ES-I3 (cell line): ENCODE data around the gene CCDC134.
"Not testable (repeated sequence)": the region's sequence is repeated elsewhere in the genome, so short reads cannot be mapped to it uniquely, and the experiment has no call there.

ENCODE experiments used
- H3K36me3 ChIP-seq: 2 replicates; pipeline ENCODE4 v1.6.1; 2013; ENCODE audit warnings: mild to moderate bottlenecking, low read length, control low read depth, moderate library complexity; ENCODE audit not compliant: insufficient read depth
- H3K4me1 ChIP-seq: 2 replicates; pipeline ENCODE4 v1.6.1; 2013; ENCODE audit warnings: mild to moderate bottlenecking, control low read depth, low read length; ENCODE audit not compliant: insufficient read depth
- H3K9ac ChIP-seq: 2 replicates; pipeline ENCODE4 v1.6.1; 2013; ENCODE audit warnings: low read depth, mild to moderate bottlenecking, low read length, moderate library complexity
- H3K9me3 ChIP-seq: 2 replicates; pipeline ENCODE4 v1.6.1; 2013; ENCODE audit warnings: mild to moderate bottlenecking, low read length, moderate library complexity; ENCODE audit not compliant: control insufficient read depth, insufficient read depth

Gene CCDC134

GRCh38 chr22:41862160-41862529, 61.7 kb downstream of the CCDC134 start:
- Histone ChIP-seq H3K9me3 (no peaks in the 10 kb centered on the region), H3K4me1 (no peaks in the 10 kb centered on the region), H3K9ac (no peak overlapping the region), H3K36me3 (no peaks in the 10 kb centered on the region; the same call in none of the 2 replicates)

- H3K4me1 ChIP-seq, result no peaks in the 10 kb centered on the region
- no peak overlapping the region for H3K9ac ChIP-seq
Measured at GRCh38 chr22:41862530-41863266, 62.2 kb downstream of the CCDC134 start.

GRCh38 chr22:41863472-41863871, 63.0 kb downstream of the CCDC134 start:
- Histone ChIP-seq H3K4me1 (no peaks in the 10 kb centered on the region), H3K9me3 (no peaks in the 10 kb centered on the region)

More at GRCh38 chr22:41862530-41863266, 62.2 kb downstream of the CCDC134 start:
- H3K36me3 ChIP-seq, result peaks cover under 1% of the 10 kb centered on the region
- H3K9me3 ChIP-seq, result no peaks in the 10 kb centered on the region

GRCh38 chr22:41868556-41868955, 68.1 kb downstream of the CCDC134 start:
- Histone ChIP-seq H3K9me3 (no peaks in the 10 kb centered on the region), H3K4me1 (no peaks in the 10 kb centered on the region), H3K9ac (no peak overlapping the region), H3K36me3 (peaks cover 26% of the 10 kb centered on the region)

More at GRCh38 chr22:41863472-41863871, 63.0 kb downstream of the CCDC134 start:
- Histone ChIP-seq H3K9ac (no peak overlapping the region), H3K36me3 (peaks cover 7% of the 10 kb centered on the region)

GRCh38 chr22:41870081-41870480, 69.6 kb downstream of the CCDC134 start:
- peaks cover 31% of the 10 kb centered on the region for H3K36me3 ChIP-seq
- H3K9me3 ChIP-seq, H3K4me1 ChIP-seq, H3K9ac ChIP-seq: not testable (repeated sequence)

GRCh38 chr22:41870786-41871185, 70.3 kb downstream of the CCDC134 start:
- no peaks in the 10 kb centered on the region for H3K9me3 ChIP-seq
- peaks cover 36% of the 10 kb centered on the region for H3K36me3 ChIP-seq
- H3K4me1 ChIP-seq, result no peaks in the 10 kb centered on the region
- H3K9ac ChIP-seq, result no peak overlapping the region

GRCh38 chr22:41873391-41873790, 72.9 kb downstream of the CCDC134 start:
- H3K9ac ChIP-seq, result no peak overlapping the region
- H3K4me1 ChIP-seq, result no peaks in the 10 kb centered on the region
- peaks cover 44% of the 10 kb centered on the region for H3K36me3 ChIP-seq

GRCh38 chr22:41874090-41874489, 73.6 kb downstream of the CCDC134 start:
- Histone ChIP-seq H3K9me3 (no peaks in the 10 kb centered on the region), H3K4me1 (no peaks in the 10 kb centered on the region), H3K36me3 (peaks cover 39% of the 10 kb centered on the region), H3K9ac (no peak overlapping the region)

More at GRCh38 chr22:41873391-41873790, 72.9 kb downstream of the CCDC134 start:
- no peaks in the 10 kb centered on the region for H3K9me3 ChIP-seq

- Histone ChIP-seq H3K4me1 (no peaks in the 10 kb centered on the region), H3K9ac (no peak overlapping the region), H3K36me3 (peaks cover 41% of the 10 kb centered on the region), H3K9me3 (no peaks in the 10 kb centered on the region)
Measured at GRCh38 chr22:41875531-41876270, 75.2 kb downstream of the CCDC134 start.
